Suprapubic skin (tissue), 4 donors: ENCODE results near the gene MAN1C1.

Source experiments
- EP300 ChIP-seq: sonication (generic); formaldehyde crosslinking; IDR thresholded peaks from one replicate; pipeline ENCODE4 v1.6.1; 2017; ENCODE audit warnings: antibody characterized with exemption
- POLR2A ChIP-seq, 2 donors: fragments of 450-650 bp; IDR thresholded peaks; one replicate each; pipeline ENCODE4 v1.6.1; 2017; ENCODE audit warnings: antibody characterized with exemption in 2 of 2, mild to moderate bottlenecking in 2 of 2, moderate library complexity in 2 of 2
- POLR2AphosphoS5 ChIP-seq, 3 donors: sonication (generic); formaldehyde crosslinking; IDR thresholded peaks; one replicate each; pipeline ENCODE4 v1.6.1; 2017; ENCODE audit warnings: antibody characterized with exemption in 3 of 3
- TF ChIP-seq, protein P1 (sequence below), 2 donors: fragments of 200-600 bp in 1 of 2; fragments of 450-650 bp in 1 of 2; sonication (generic) in 1 of 2; IDR thresholded peaks; one replicate each; pipeline ENCODE4 v1.5.1; 2016 to 2019; ENCODE audit warnings: antibody characterized with exemption in 2 of 2, mild to moderate bottlenecking in 1 of 2, moderate library complexity in 1 of 2

DNA sequence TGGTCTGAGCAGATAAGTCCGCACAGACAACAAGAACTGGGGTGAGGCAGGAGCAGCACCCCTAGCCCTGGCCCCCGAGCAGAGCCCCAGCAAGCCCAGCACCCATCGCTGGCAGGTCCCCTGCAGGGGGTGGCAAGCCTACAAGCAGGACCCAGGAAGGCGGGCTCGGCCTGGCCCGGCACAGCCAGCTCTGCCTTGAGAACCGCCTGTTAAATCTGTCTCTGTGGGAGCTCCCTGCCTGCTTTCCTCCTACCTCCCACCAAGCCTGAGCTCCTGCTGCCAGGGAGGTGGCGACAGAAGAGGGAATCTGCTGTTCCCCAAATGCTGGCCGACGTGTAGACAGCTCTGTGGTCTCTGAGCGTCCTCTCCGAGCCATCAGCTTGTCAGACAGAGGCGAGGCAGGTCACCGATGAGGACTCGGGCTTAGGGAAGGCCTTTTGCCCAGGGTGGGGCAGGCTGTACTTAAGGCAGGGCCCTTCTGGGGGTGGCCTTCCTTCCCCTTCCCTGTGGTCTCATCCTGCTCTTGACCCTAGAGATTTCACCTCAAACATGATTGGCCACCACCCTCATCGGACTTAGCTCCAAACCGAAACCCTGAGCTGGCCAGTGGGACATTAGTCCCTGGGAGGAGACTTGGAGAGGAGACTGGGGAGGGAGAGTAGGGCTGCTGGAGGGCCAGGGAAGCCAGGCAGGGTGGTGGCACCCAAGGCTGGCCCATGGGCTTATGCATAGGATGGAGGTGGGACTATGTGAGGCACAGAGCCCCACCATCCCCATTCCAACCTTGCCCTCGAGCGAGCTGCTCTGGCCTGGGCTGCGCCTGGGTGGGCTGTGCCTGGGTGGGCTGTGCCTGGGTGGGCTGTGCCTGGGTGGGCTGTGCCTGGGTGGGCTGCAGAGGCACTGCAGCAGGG, 191.1 kb downstream of the MAN1C1 start:
- TF ChIP-seq, protein P1, sequence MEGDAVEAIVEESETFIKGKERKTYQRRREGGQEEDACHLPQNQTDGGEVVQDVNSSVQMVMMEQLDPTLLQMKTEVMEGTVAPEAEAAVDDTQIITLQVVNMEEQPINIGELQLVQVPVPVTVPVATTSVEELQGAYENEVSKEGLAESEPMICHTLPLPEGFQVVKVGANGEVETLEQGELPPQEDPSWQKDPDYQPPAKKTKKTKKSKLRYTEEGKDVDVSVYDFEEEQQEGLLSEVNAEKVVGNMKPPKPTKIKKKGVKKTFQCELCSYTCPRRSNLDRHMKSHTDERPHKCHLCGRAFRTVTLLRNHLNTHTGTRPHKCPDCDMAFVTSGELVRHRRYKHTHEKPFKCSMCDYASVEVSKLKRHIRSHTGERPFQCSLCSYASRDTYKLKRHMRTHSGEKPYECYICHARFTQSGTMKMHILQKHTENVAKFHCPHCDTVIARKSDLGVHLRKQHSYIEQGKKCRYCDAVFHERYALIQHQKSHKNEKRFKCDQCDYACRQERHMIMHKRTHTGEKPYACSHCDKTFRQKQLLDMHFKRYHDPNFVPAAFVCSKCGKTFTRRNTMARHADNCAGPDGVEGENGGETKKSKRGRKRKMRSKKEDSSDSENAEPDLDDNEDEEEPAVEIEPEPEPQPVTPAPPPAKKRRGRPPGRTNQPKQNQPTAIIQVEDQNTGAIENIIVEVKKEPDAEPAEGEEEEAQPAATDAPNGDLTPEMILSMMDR (IDR thresholded peaks at IDR 0.05), result no peak
- no peak for TF ChIP-seq EP300
- TF ChIP-seq POLR2A (IDR thresholded peaks at IDR 0.05), result no peak
- no peak for TF ChIP-seq POLR2AphosphoS5 (IDR thresholded peaks at IDR 0.05)
